ENCODE measurements around the gene TLE5. TPM values are rescaled to one million over a fixed set of nuclear protein-coding genes. Genes with fewer than 3 reads are reported as not detected.

TLE5 gene
- total and polyA plus RNA-seq, 2 experiments from 2014 or later, result 130 to 154 TPM

DNA sequence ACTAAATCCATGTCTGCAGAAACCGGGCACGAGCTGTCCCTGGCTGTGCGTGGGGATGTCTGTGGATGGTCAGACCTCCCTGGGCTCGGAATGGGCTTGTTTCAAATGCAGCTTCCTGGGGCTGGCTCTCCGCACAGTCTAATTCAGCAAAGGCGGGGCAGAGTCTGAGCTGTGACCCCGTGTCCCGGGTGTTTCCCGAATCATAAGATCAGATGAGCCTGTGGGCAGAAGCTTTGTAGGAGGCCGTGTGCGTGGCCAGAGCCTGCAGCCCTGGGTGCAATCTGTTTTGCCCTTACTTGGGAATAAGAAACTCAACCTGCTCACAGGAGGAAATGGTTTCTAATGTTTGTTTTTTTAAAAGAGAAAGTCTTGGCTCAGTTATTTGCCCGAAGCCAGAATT is 18.0 kb upstream of the TLE5 start:
- Histone ChIP-seq H3K9me2 (ENCODE audit: insufficient read depth) (no peaks in the 10 kb centered on the region), H3K4me3 (no peak overlapping the region), H3K79me2 (replicated peaks; ENCODE audit: insufficient read depth) (no peaks in the 10 kb centered on the region), H3F3A (replicated peaks; ENCODE audit: low read depth) (no peaks in the 10 kb centered on the region), H3K4me2 (no peak overlapping the region), H3K27ac (ENCODE audit: low read depth) (no peak overlapping the region), H4K20me1 (replicated peaks; ENCODE audit: insufficient read depth) (no peaks in the 10 kb centered on the region), H3K4me1 (ENCODE audit: insufficient read depth) (peaks cover 3% of the 10 kb centered on the region; the same call in 1 of the 2 replicates), H2AFZ (no peak overlapping the region), H3K27me3 (ENCODE audit: insufficient read depth) (no peaks in the 10 kb centered on the region), H3K36me3 (ENCODE audit: insufficient read depth) (no peaks in the 10 kb centered on the region)
- no peak for DNase-seq (ENCODE audit: low spot score)
- peaks cover 11% of the 10 kb centered on the region for H3K27me3 Mint-ChIP-seq (ENCODE audit: insufficient read depth, low read depth, poor library complexity)
- no peak for ATAC-seq
- no peak overlapping the region for H3K27ac Mint-ChIP-seq
- TF ChIP-seq STAT1 (IDR thresholded peaks at IDR 0.05; ENCODE audit: unreplicated experiment), result no peak
- no peak for TF ChIP-seq CREB1 (CRISPR knock-in tag; IDR thresholded peaks at IDR 0.05; ENCODE audit: low read depth)
- TF ChIP-seq, protein P1, sequence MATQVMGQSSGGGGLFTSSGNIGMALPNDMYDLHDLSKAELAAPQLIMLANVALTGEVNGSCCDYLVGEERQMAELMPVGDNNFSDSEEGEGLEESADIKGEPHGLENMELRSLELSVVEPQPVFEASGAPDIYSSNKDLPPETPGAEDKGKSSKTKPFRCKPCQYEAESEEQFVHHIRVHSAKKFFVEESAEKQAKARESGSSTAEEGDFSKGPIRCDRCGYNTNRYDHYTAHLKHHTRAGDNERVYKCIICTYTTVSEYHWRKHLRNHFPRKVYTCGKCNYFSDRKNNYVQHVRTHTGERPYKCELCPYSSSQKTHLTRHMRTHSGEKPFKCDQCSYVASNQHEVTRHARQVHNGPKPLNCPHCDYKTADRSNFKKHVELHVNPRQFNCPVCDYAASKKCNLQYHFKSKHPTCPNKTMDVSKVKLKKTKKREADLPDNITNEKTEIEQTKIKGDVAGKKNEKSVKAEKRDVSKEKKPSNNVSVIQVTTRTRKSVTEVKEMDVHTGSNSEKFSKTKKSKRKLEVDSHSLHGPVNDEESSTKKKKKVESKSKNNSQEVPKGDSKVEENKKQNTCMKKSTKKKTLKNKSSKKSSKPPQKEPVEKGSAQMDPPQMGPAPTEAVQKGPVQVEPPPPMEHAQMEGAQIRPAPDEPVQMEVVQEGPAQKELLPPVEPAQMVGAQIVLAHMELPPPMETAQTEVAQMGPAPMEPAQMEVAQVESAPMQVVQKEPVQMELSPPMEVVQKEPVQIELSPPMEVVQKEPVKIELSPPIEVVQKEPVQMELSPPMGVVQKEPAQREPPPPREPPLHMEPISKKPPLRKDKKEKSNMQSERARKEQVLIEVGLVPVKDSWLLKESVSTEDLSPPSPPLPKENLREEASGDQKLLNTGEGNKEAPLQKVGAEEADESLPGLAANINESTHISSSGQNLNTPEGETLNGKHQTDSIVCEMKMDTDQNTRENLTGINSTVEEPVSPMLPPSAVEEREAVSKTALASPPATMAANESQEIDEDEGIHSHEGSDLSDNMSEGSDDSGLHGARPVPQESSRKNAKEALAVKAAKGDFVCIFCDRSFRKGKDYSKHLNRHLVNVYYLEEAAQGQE (IDR thresholded peaks at IDR 0.05; ENCODE audit: unreplicated experiment), result no peak
- no peak for TF ChIP-seq EZH2phosphoT487 (IDR thresholded peaks at IDR 0.05; ENCODE audit: unreplicated experiment)
- TF ChIP-seq, protein P2, sequence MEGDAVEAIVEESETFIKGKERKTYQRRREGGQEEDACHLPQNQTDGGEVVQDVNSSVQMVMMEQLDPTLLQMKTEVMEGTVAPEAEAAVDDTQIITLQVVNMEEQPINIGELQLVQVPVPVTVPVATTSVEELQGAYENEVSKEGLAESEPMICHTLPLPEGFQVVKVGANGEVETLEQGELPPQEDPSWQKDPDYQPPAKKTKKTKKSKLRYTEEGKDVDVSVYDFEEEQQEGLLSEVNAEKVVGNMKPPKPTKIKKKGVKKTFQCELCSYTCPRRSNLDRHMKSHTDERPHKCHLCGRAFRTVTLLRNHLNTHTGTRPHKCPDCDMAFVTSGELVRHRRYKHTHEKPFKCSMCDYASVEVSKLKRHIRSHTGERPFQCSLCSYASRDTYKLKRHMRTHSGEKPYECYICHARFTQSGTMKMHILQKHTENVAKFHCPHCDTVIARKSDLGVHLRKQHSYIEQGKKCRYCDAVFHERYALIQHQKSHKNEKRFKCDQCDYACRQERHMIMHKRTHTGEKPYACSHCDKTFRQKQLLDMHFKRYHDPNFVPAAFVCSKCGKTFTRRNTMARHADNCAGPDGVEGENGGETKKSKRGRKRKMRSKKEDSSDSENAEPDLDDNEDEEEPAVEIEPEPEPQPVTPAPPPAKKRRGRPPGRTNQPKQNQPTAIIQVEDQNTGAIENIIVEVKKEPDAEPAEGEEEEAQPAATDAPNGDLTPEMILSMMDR (conservative IDR thresholded peaks at IDR 0.05; ENCODE audit: low read depth in 2 of 2), result no peak
- no peak for TF ChIP-seq JUNB (IDR thresholded peaks at IDR 0.05; ENCODE audit: unreplicated experiment)
- TF ChIP-seq, protein P3, sequence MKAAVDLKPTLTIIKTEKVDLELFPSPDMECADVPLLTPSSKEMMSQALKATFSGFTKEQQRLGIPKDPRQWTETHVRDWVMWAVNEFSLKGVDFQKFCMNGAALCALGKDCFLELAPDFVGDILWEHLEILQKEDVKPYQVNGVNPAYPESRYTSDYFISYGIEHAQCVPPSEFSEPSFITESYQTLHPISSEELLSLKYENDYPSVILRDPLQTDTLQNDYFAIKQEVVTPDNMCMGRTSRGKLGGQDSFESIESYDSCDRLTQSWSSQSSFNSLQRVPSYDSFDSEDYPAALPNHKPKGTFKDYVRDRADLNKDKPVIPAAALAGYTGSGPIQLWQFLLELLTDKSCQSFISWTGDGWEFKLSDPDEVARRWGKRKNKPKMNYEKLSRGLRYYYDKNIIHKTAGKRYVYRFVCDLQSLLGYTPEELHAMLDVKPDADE (IDR thresholded peaks at IDR 0.05), result no peak
- no peak for TF ChIP-seq ZNF114 (CRISPR knock-in tag; IDR thresholded peaks at IDR 0.05)
- TF ChIP-seq ZNF331 (CRISPR knock-in tag; IDR thresholded peaks at IDR 0.05; ENCODE audit: low read depth), result no peak
- TF ChIP-seq, protein P4, sequence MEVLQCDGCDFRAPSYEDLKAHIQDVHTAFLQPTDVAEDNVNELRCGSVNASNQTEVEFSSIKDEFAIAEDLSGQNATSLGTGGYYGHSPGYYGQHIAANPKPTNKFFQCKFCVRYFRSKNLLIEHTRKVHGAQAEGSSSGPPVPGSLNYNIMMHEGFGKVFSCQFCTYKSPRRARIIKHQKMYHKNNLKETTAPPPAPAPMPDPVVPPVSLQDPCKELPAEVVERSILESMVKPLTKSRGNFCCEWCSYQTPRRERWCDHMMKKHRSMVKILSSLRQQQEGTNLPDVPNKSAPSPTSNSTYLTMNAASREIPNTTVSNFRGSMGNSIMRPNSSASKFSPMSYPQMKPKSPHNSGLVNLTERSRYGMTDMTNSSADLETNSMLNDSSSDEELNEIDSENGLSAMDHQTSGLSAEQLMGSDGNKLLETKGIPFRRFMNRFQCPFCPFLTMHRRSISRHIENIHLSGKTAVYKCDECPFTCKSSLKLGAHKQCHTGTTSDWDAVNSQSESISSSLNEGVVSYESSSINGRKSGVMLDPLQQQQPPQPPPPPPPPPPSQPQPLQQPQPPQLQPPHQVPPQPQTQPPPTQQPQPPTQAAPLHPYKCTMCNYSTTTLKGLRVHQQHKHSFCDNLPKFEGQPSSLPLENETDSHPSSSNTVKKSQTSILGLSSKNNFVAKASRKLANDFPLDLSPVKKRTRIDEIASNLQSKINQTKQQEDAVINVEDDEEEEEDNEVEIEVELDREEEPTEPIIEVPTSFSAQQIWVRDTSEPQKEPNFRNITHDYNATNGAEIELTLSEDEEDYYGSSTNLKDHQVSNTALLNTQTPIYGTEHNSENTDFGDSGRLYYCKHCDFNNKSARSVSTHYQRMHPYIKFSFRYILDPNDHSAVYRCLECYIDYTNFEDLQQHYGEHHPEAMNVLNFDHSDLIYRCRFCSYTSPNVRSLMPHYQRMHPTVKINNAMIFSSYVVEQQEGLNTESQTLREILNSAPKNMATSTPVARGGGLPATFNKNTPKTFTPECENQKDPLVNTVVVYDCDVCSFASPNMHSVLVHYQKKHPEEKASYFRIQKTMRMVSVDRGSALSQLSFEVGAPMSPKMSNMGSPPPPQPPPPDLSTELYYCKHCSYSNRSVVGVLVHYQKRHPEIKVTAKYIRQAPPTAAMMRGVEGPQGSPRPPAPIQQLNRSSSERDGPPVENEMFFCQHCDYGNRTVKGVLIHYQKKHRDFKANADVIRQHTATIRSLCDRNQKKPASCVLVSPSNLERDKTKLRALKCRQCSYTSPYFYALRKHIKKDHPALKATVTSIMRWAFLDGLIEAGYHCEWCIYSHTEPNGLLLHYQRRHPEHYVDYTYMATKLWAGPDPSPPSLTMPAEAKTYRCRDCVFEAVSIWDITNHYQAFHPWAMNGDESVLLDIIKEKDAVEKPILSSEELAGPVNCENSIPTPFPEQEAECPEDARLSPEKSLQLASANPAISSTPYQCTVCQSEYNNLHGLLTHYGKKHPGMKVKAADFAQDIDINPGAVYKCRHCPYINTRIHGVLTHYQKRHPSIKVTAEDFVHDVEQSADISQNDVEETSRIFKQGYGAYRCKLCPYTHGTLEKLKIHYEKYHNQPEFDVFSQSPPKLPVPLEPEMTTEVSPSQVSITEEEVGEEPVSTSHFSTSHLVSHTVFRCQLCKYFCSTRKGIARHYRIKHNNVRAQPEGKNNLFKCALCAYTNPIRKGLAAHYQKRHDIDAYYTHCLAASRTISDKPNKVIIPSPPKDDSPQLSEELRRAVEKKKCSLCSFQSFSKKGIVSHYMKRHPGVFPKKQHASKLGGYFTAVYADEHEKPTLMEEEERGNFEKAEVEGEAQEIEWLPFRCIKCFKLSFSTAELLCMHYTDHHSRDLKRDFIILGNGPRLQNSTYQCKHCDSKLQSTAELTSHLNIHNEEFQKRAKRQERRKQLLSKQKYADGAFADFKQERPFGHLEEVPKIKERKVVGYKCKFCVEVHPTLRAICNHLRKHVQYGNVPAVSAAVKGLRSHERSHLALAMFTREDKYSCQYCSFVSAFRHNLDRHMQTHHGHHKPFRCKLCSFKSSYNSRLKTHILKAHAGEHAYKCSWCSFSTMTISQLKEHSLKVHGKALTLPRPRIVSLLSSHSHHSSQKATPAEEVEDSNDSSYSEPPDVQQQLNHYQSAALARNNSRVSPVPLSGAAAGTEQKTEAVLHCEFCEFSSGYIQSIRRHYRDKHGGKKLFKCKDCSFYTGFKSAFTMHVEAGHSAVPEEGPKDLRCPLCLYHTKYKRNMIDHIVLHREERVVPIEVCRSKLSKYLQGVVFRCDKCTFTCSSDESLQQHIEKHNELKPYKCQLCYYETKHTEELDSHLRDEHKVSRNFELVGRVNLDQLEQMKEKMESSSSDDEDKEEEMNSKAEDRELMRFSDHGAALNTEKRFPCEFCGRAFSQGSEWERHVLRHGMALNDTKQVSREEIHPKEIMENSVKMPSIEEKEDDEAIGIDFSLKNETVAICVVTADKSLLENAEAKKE (CRISPR knock-in tag; IDR thresholded peaks at IDR 0.05), result no peak
- no peak for TF ChIP-seq NANOG (IDR thresholded peaks at IDR 0.05; ENCODE audit: borderline replicate concordance)
- no peak for TF ChIP-seq POLR2AphosphoS5 (IDR thresholded peaks at IDR 0.05; ENCODE audit: low read depth)
- no peak for TF ChIP-seq EZH2 (IDR thresholded peaks at IDR 0.05; ENCODE audit: low read depth, unreplicated experiment)
- H3K36me3 Mint-ChIP-seq (ENCODE audit: low read depth), result no peaks in the 10 kb centered on the region
- peaks cover 9% of the 10 kb centered on the region for H3K9me3 Mint-ChIP-seq
- no peak overlapping the region for H3K4me3 Mint-ChIP-seq
- 0 out of 3 replicates have a peak, but pooled peaks cover 3% of the 10 kb centered on the region for H3K4me1 Mint-ChIP-seq

Measured in GM23338 (cell line).